A549 (cell line): Measurements from ENCODE around the gene TSEN54. TPM values are rescaled to one million over a fixed set of nuclear protein-coding genes. Genes with fewer than 3 reads are reported as not detected.
A peak's percentile ranks its signal among the peaks of the same experiment; 100 is the strongest.

ENCODE experiments used
- ATAC-seq, 2 experiments: fragments of 200-7000 bp in 1 of 2; fragments of >200 bp in 1 of 2; cut with Nextera tagmentation in 1 of 2; cut with Tn5 transposase in 1 of 2; 3 replicates each; pipeline versions ENCODE4 v1.8.0 to v1.9.1; 2018 to 2020; ENCODE audit warnings: mild to moderate bottlenecking in 1 of 2, moderate library complexity in 1 of 2
- CTCF ChIA-PET: fragments of 300-600 bp; sonication (Branson Sonifier 250); formaldehyde crosslinking; extraction: SDS; loops from one replicate; lab custom pipeline; 2021; ENCODE audit warnings: antibody characterized with exemption, inconsistent platforms; lab: Yijun Ruan, JAX
- POLR2A ChIA-PET: fragments of 350-600 bp; formaldehyde crosslinking; extraction: SDS; loops from one replicate; lab custom pipeline; 2021; ENCODE audit warnings: antibody characterized with exemption, inconsistent platforms; lab: Yijun Ruan, JAX
- DNase-seq, 2 experiments: peaks; one replicate each; pipeline versions ENCODE4 v3.0.0 to v3.0.0-alpha.2; 2011 to 2016; ENCODE audit warnings: low read depth in 1 of 2, low spot score in 1 of 2
- FAIRE-seq: peaks from 2 replicates; lab custom pipeline; 2011; peaks lifted over from hg19 to GRCh38; lab: Jason Lieb, UNC
- H3K27ac ChIP-seq, 2 experiments: fragments of >200 bp; sonication (Bioruptor Twin); formaldehyde crosslinking; 3 replicates each; pipeline ENCODE4 v1.5.1; 2016 to 2017
- H3K4me1 ChIP-seq: fragments of >200 bp; sonication (Bioruptor Twin); formaldehyde crosslinking; 3 replicates; pipeline ENCODE4 v1.6.1; 2016
- H3K4me2 ChIP-seq: fragments of >200 bp; sonication (Bioruptor Twin); formaldehyde crosslinking; 3 replicates; pipeline ENCODE4 v1.6.1; 2016
- H3K4me3 ChIP-seq: fragments of >200 bp; sonication (Bioruptor Twin); formaldehyde crosslinking; 3 replicates; pipeline ENCODE4 v1.5.1; 2016
- H3K9me3 ChIP-seq: fragments of >200 bp; sonication (Bioruptor Twin); formaldehyde crosslinking; 3 replicates; pipeline ENCODE4 v1.6.1; 2016
- ATOH8 ChIP-seq: fragments of 250-450 bp; sonication (Bioruptor Pico); IDR thresholded peaks from 2 replicates; pipeline ENCODE4 v1.5.0; 2020; ENCODE audit warnings: low read depth, mild to moderate bottlenecking, moderate library complexity
- BHLHE40 ChIP-seq: IDR thresholded peaks from 2 replicates; pipeline ENCODE4 v1.6.1; 2012; ENCODE audit warnings: low read depth, low read length, inconsistent platforms
- CBX8 ChIP-seq: fragments of 200-600 bp; sonication (generic); IDR thresholded peaks from 2 replicates; pipeline ENCODE4 v1.6.1; 2016
- CHD2 ChIP-seq: fragments of 150-350 bp; IDR thresholded peaks from 2 replicates; pipeline ENCODE4 v1.6.1; 2014; ENCODE audit warnings: low read length; ENCODE audit not compliant: partially characterized antibody
- CHD4 ChIP-seq: fragments of 200-600 bp; sonication (generic); IDR thresholded peaks from 2 replicates; pipeline ENCODE4 v1.6.1; 2016; ENCODE audit warnings: antibody characterized with exemption, mild to moderate bottlenecking, borderline replicate concordance
- EHMT2 ChIP-seq: fragments of 200-600 bp; sonication (generic); IDR thresholded peaks from 2 replicates; pipeline ENCODE4 v1.6.1; 2016; ENCODE audit warnings: antibody characterized with exemption, low read depth, mild to moderate bottlenecking, moderate library complexity
- EP300 ChIP-seq, 2 experiments: fragments of >200 bp; sonication (Bioruptor Twin); formaldehyde crosslinking; IDR thresholded peaks; 2 replicates in 1 of 2; 3 replicates in 1 of 2; pipeline ENCODE4 v1.6.1; 2016 to 2017
- FOSB ChIP-seq: fragments of 250-450 bp; sonication (Bioruptor Pico); IDR thresholded peaks from 2 replicates; pipeline ENCODE4 v1.5.0; 2020; ENCODE audit warnings: mild to moderate bottlenecking, moderate library complexity
- FOXS1 ChIP-seq: fragments of 250-450 bp; sonication (Bioruptor Pico); IDR thresholded peaks from 2 replicates; pipeline ENCODE4 v1.5.0; 2020; ENCODE audit warnings: mild to moderate bottlenecking, moderate library complexity
- HDAC2 ChIP-seq: fragments of 200-600 bp; sonication (generic); IDR thresholded peaks from 2 replicates; pipeline ENCODE4 v1.6.1; 2016
- HEYL ChIP-seq: fragments of 250-450 bp; sonication (Bioruptor Pico); IDR thresholded peaks from 2 replicates; pipeline ENCODE4 v1.8.0; 2021; ENCODE audit warnings: mild to moderate bottlenecking, moderate library complexity
- HMGXB4 ChIP-seq: fragments of 250-450 bp; sonication (Bioruptor Pico); IDR thresholded peaks from 2 replicates; pipeline ENCODE4 v1.5.0; 2021; ENCODE audit warnings: mild to moderate bottlenecking, moderate library complexity, borderline replicate concordance
- HOXA7 ChIP-seq: fragments of 250-450 bp; sonication (Bioruptor Pico); IDR thresholded peaks from 2 replicates; pipeline ENCODE4 v1.5.0; 2020; ENCODE audit warnings: mild to moderate bottlenecking, moderate library complexity
- HOXB5 ChIP-seq: fragments of 250-450 bp; sonication (Bioruptor Pico); IDR thresholded peaks from 2 replicates; pipeline ENCODE4 v1.5.0; 2020; ENCODE audit warnings: mild to moderate bottlenecking, moderate library complexity
- MYC ChIP-seq: IDR thresholded peaks from 2 replicates; pipeline ENCODE4 v1.6.1; 2012; ENCODE audit warnings: mild to moderate bottlenecking, inconsistent platforms, low read length, improper control_type of control experiment, borderline replicate concordance
- NFE2L2 ChIP-seq: fragments of 150-350 bp; conservative IDR thresholded peaks from 2 replicates; pipeline ENCODE4 v1.6.1; 2014; ENCODE audit warnings: low read length
- POLR2A ChIP-seq: IDR thresholded peaks from 2 replicates; pipeline ENCODE4 v1.6.1; 2012; ENCODE audit warnings: mild to moderate bottlenecking, low read length
- RAD21 ChIP-seq, 2 experiments: fragments of >200 bp in 1 of 2; sonication (Bioruptor Twin) in 1 of 2; formaldehyde crosslinking in 1 of 2; IDR thresholded peaks in 1 of 2; conservative IDR thresholded peaks in 1 of 2; 2 replicates in 1 of 2; 3 replicates in 1 of 2; pipeline ENCODE4 v1.6.1; 2012 to 2018; ENCODE audit warnings: inconsistent platforms in 1 of 2
- RCOR1 ChIP-seq: fragments of 150-350 bp; IDR thresholded peaks from 2 replicates; pipeline ENCODE4 v1.6.1; 2014; ENCODE audit warnings: antibody characterized with exemption, low read length, low read depth
- RNF2 ChIP-seq: fragments of 200-600 bp; sonication (generic); IDR thresholded peaks from 2 replicates; pipeline ENCODE4 v1.6.1; 2016; ENCODE audit warnings: low read depth, mild to moderate bottlenecking, antibody characterized with exemption, moderate library complexity, borderline replicate concordance
- SMC3 ChIP-seq: fragments of >200 bp; sonication (Bioruptor Twin); formaldehyde crosslinking; IDR thresholded peaks from 3 replicates; pipeline ENCODE4 v1.6.1; 2018; ENCODE audit warnings: inconsistent platforms
- ZC3H11A ChIP-seq: fragments of 450-650 bp; IDR thresholded peaks from 2 replicates; pipeline ENCODE4 v1.6.1; 2014; ENCODE audit warnings: antibody characterized with exemption, mild to moderate bottlenecking
- ZNF302 ChIP-seq: fragments of 250-450 bp; sonication (Bioruptor Pico); IDR thresholded peaks from 2 replicates; pipeline ENCODE4 v1.9.0; 2021; ENCODE audit warnings: inconsistent platforms, mild to moderate bottlenecking, moderate library complexity
- WGBS: methylation state at CpG from one replicate; pipeline ENCODE4 v1.1.6; 2017; ENCODE audit errors: missing lambda C conversion rate; 5-methylcytosine and 5-hydroxymethylcytosine counted together
- polyA plus RNA-seq, 4 experiments: library from polyadenylated mRNA; depleted of rRNA in 3 of 4; stranded (reverse); fragments of >200 nt; fragmentation: RNase III in 1 of 4; extraction: RNeasy Plus Mini Kit Qiagen cat#74134 plus additional on column Dnase treatment in 1 of 4; gene quantifications; 2 replicates in 3 of 4; 3 replicates in 1 of 4; pipeline ENCODE4 v1.2.3, GENCODE V29; 2011 to 2017
- TF ChIP-seq, protein P1 (sequence below): fragments of 200-600 bp; sonication (generic); IDR thresholded peaks from 2 replicates; pipeline ENCODE4 v1.6.1; 2016; ENCODE audit warnings: antibody characterized with exemption, mild to moderate bottlenecking, moderate library complexity
- TF ChIP-seq, protein P2 (sequence below): fragments of >200 bp; sonication (Bioruptor Twin); formaldehyde crosslinking; IDR thresholded peaks from 3 replicates; pipeline ENCODE4 v1.6.1; 2016

The TSEN54 gene
- polyA plus RNA-seq, 2 of the 4 experiments (the other 2 are of a cell fraction) = 24.8 to 38.4 TPM

GRCh38 chr17:75468291-75468754 lies 48.0 kb upstream of the TSEN54 start:
- TF ChIP-seq MYC (no peak), RCOR1 (no peak), CHD4 (no peak), ATOH8 (no peak), HOXA7 (CRISPR knock-in tag) (no peak), SMC3 (no peak), POLR2A (no peak), HMGXB4 (CRISPR knock-in tag) (no peak), FOSB (CRISPR knock-in tag) (no peak), BHLHE40 (no peak), CBX8 (no peak), RNF2 (no peak), FOXS1 (no peak), NFE2L2 (no peak)
- TF ChIP-seq, protein P1, sequence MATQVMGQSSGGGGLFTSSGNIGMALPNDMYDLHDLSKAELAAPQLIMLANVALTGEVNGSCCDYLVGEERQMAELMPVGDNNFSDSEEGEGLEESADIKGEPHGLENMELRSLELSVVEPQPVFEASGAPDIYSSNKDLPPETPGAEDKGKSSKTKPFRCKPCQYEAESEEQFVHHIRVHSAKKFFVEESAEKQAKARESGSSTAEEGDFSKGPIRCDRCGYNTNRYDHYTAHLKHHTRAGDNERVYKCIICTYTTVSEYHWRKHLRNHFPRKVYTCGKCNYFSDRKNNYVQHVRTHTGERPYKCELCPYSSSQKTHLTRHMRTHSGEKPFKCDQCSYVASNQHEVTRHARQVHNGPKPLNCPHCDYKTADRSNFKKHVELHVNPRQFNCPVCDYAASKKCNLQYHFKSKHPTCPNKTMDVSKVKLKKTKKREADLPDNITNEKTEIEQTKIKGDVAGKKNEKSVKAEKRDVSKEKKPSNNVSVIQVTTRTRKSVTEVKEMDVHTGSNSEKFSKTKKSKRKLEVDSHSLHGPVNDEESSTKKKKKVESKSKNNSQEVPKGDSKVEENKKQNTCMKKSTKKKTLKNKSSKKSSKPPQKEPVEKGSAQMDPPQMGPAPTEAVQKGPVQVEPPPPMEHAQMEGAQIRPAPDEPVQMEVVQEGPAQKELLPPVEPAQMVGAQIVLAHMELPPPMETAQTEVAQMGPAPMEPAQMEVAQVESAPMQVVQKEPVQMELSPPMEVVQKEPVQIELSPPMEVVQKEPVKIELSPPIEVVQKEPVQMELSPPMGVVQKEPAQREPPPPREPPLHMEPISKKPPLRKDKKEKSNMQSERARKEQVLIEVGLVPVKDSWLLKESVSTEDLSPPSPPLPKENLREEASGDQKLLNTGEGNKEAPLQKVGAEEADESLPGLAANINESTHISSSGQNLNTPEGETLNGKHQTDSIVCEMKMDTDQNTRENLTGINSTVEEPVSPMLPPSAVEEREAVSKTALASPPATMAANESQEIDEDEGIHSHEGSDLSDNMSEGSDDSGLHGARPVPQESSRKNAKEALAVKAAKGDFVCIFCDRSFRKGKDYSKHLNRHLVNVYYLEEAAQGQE = no peak
- H3K9me3 ChIP-seq = no peaks in the 10 kb centered on the region
- H3K4me3 ChIP-seq = no peak overlapping the region
- no peak overlapping the region for H3K4me2 ChIP-seq
- peaks cover 3% of the 10 kb centered on the region; the same call in 1 of the 3 replicates for H3K4me1 ChIP-seq
- POLR2A ChIA-PET = interaction anchor here (1.0 kb wide), 1 partner anchor 11 kb away, joined by 4 read pairs; the partner anchor contains the start of gene TMEM94
- FAIRE-seq (no peak), DNase-seq (no peak), ATAC-seq (peak; percentile 30 to 48; a peak in 3 of 6 replicates)
- WGBS = 81% methylated on average over 8 of the region's 8 CpGs
- H3K27ac ChIP-seq = no peak overlapping the region
- CTCF ChIA-PET = interaction anchor here (0.9 to 2.1 kb wide), 6 partner anchors 8 to 154 kb away, joined by 3 to 6 read pairs (median 4); no protein-coding TSS in a partner anchor

DNA sequence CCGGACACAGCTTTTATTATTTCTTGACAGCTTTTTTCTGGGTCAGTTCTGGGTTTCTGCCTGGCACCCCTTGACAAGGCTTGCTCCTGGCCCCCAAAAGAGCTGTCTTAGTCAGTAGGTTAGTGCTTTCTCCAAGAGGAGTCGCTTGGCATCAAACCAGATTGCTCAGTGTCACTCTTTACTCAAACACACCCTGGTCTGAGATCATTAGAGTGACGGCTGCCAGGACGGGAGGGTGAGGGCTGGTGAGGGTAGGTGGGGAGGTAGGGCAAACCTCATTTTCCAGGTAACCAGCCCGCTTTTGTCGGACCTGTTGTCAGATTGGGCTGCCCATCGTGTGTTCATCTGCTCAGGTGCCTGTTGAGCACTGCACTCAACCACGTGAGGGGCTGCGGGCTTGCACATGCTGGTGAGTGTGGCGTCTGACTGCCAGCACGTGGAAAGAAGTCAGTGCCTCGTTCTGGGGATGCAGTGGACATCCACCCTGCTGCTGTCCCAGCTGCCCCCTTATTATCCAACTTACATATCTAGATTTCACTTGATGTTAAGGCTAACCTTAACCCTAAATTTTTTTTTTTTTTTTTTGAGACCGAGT lies 47.5 kb upstream of the TSEN54 start:
- no peak overlapping the region for H3K27ac ChIP-seq
- H3K9me3 ChIP-seq = no peaks in the 10 kb centered on the region
- ATAC-seq = peak in 1 of 2 experiments; percentile 23; a peak in 1 of 6 replicates
- ChIA-PET POLR2A (interaction anchor here (0.7 to 1.0 kb wide), 2 partner anchors 12 to 14 kb away, joined by 3 to 4 read pairs; partner anchors contain the start of gene TMEM94), CTCF (interaction anchor here (0.6 to 1.5 kb wide), 7 partner anchors 9 to 161 kb away, joined by 3 to 6 read pairs (median 4); no protein-coding TSS in a partner anchor)
- TF ChIP-seq BHLHE40 (no peak), HOXB5 (CRISPR knock-in tag) (no peak), CHD4 (no peak), EP300 (IDR thresholded peaks at IDR 0.05) (no peak), EHMT2 (no peak), HEYL (CRISPR knock-in tag) (no peak), SMC3 (no peak), RAD21 (conservative IDR thresholded peaks at IDR 0.05 in 1 of 2, IDR thresholded peaks at IDR 0.05 in 1 of 2) (no peak), ZC3H11A (no peak), FOSB (CRISPR knock-in tag) (no peak), CHD2 (no peak), HDAC2 (no peak), ZNF302 (CRISPR knock-in tag) (no peak), RCOR1 (no peak)
- TF ChIP-seq, protein P2, sequence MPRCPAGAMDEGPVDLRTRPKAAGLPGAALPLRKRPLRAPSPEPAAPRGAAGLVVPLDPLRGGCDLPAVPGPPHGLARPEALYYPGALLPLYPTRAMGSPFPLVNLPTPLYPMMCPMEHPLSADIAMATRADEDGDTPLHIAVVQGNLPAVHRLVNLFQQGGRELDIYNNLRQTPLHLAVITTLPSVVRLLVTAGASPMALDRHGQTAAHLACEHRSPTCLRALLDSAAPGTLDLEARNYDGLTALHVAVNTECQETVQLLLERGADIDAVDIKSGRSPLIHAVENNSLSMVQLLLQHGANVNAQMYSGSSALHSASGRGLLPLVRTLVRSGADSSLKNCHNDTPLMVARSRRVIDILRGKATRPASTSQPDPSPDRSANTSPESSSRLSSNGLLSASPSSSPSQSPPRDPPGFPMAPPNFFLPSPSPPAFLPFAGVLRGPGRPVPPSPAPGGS = no peak
- H3K4me2 ChIP-seq = no peak overlapping the region
- no peak overlapping the region for H3K4me3 ChIP-seq
- DNase-seq = no peak
- no peak for FAIRE-seq
- peaks cover 3% of the 10 kb centered on the region; the same call in 1 of the 3 replicates for H3K4me1 ChIP-seq
- 87% methylated on average over 13 of the region's 13 CpGs for WGBS
